ENCODE measurements around the gene GPR18. TPM values are rescaled to one million over a fixed set of nuclear protein-coding genes. Genes with fewer than 3 reads are reported as not detected.

Gene GPR18
- total and polyA plus RNA-seq, 9 of the 15 experiments (the other 6 are each of a cell fraction or from before 2014, with no cell fraction given) = 0.75 TPM; not detected in 8

DNA sequence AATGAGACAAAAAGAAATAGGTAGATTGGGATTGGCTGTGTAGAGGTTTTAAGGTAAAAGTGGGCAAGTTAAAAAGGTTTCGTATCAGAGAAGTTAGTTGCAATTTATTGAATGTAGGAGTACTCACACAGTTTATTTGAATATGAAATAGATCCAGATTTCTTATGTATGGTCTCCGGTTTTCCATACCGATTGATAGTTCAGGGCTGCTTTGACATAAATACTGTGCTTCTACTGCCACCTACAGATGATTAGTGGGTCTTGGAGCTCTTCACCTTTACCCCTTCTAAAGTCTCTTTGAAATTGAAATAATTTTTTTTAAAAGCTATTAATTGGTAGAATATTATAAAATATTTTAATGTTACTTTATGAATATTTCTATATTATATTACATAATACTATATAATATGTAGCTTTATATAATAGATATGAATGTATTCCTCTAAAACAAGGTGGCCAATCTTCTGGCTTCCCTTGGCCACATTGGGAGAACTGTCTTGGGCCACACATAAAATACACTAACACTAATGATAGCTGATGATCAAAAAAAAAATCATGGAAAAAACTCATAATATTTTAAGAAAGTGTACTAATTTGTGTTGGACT, 7.7 kb upstream of the GPR18 start (continued):
- TF ChIP-seq, protein P1, sequence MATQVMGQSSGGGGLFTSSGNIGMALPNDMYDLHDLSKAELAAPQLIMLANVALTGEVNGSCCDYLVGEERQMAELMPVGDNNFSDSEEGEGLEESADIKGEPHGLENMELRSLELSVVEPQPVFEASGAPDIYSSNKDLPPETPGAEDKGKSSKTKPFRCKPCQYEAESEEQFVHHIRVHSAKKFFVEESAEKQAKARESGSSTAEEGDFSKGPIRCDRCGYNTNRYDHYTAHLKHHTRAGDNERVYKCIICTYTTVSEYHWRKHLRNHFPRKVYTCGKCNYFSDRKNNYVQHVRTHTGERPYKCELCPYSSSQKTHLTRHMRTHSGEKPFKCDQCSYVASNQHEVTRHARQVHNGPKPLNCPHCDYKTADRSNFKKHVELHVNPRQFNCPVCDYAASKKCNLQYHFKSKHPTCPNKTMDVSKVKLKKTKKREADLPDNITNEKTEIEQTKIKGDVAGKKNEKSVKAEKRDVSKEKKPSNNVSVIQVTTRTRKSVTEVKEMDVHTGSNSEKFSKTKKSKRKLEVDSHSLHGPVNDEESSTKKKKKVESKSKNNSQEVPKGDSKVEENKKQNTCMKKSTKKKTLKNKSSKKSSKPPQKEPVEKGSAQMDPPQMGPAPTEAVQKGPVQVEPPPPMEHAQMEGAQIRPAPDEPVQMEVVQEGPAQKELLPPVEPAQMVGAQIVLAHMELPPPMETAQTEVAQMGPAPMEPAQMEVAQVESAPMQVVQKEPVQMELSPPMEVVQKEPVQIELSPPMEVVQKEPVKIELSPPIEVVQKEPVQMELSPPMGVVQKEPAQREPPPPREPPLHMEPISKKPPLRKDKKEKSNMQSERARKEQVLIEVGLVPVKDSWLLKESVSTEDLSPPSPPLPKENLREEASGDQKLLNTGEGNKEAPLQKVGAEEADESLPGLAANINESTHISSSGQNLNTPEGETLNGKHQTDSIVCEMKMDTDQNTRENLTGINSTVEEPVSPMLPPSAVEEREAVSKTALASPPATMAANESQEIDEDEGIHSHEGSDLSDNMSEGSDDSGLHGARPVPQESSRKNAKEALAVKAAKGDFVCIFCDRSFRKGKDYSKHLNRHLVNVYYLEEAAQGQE (IDR thresholded peaks at IDR 0.05; ENCODE audit: borderline replicate concordance) = peak; percentile 32; the same call in 1 of the 2 replicates
- TF ChIP-seq, protein P1 (CRISPR knock-in tag; IDR thresholded peaks at IDR 0.05; ENCODE audit: low read depth) = no peak
- no peak for TF ChIP-seq ZNF274 (IDR thresholded peaks at IDR 0.05; ENCODE audit: borderline replicate concordance, low read depth, low read length)
- TF ChIP-seq SMC3 (conservative IDR thresholded peaks at IDR 0.05; ENCODE audit: insufficient read depth, low read depth, low read length) = peak; percentile 30; the same call in 1 of the 2 replicates
- no peak for TF ChIP-seq GABPB1 (CRISPR knock-in tag; IDR thresholded peaks at IDR 0.05)
- TF ChIP-seq ZNF778 (CRISPR knock-in tag; IDR thresholded peaks at IDR 0.05) = no peak
- no peak for TF ChIP-seq OTX1 (CRISPR knock-in tag; IDR thresholded peaks at IDR 0.05)
- TF ChIP-seq POLR2G (IDR thresholded peaks at IDR 0.05; ENCODE audit: low read depth, low read length) = no peak
- TF ChIP-seq AFF1 (IDR thresholded peaks at IDR 0.05; ENCODE audit: low read depth in 1 of 2, partially characterized antibody in 2 of 2) = no peak
- no peak for TF ChIP-seq TSHZ1 (CRISPR knock-in tag; IDR thresholded peaks at IDR 0.05)
- TF ChIP-seq IRF2 (CRISPR knock-in tag; IDR thresholded peaks at IDR 0.05) = no peak
